Activated CD8-positive, alpha-beta T cell treated with anti-CD3 and anti-CD28 coated beads for 36 hours (primary cell): ENCODE data around the gene GIT2. TPM values are rescaled to one million over a fixed set of nuclear protein-coding genes. Genes with fewer than 3 reads are reported as not detected.

Experiments
- ATAC-seq: fragments of 200-7000 bp; cut with Tn5 transposase; one replicate; pipeline ENCODE4 v1.10.0; 2021; ENCODE audit warnings: mild to moderate bottlenecking, moderate library complexity
- CTCF ChIA-PET: fragments of 350-600 bp; sonication (Branson Sonifier 250); formaldehyde crosslinking; loops from one replicate; lab custom pipeline; 2021; ENCODE audit warnings: antibody characterized with exemption; lab: Charles Lee
- POLR2A ChIA-PET: fragments of 350-600 bp; sonication (Branson Sonifier 250); formaldehyde crosslinking; loops from one replicate; lab custom pipeline; 2021; ENCODE audit warnings: antibody characterized with exemption; lab: Charles Lee
- DNase-seq: peaks from one replicate; pipeline ENCODE4 v3.0.0-alpha.2; 2020
- H3K27ac Mint-ChIP-seq: one replicate; pipeline ENCODE4 v1.8.0; 2021; ENCODE audit warnings: mild to moderate bottlenecking, mixed read lengths
- H3K27me3 Mint-ChIP-seq: one replicate; pipeline ENCODE4 v1.8.0; 2021; ENCODE audit warnings: mixed read lengths
- H3K36me3 Mint-ChIP-seq: one replicate; pipeline ENCODE4 v1.8.0; 2021; ENCODE audit warnings: low read depth, mixed read lengths
- H3K4me1 Mint-ChIP-seq: one replicate; pipeline ENCODE4 v1.8.0; 2021; ENCODE audit warnings: low read depth, mixed read lengths
- H3K4me3 Mint-ChIP-seq: one replicate; pipeline ENCODE4 v1.8.0; 2021; ENCODE audit warnings: mild to moderate bottlenecking, moderate library complexity, mixed read lengths
- H3K9me3 Mint-ChIP-seq: one replicate; pipeline ENCODE4 v1.8.0; 2021; ENCODE audit warnings: mixed read lengths
- CTCF ChIP-seq: fragments of 200-600 bp; IDR thresholded peaks from one replicate; pipeline ENCODE4 v1.8.0; 2022; ENCODE audit warnings: antibody characterized with exemption, mild to moderate bottlenecking
- intact Hi-C: fragments of 100-400 bp; cut with micrococcal nuclease; formaldehyde crosslinking; loops from one replicate; pipeline ENCODE4 v1.10.0; 2022
- total RNA-seq, 2 experiments: library from RNA; stranded (reverse); gene quantifications; one replicate each; pipeline ENCODE4 v1.2.3, GENCODE V29; 2021

Gene GIT2
- total RNA-seq, 2 experiments from 2014 or later, result 49.2 to 49.6 TPM

DNA sequence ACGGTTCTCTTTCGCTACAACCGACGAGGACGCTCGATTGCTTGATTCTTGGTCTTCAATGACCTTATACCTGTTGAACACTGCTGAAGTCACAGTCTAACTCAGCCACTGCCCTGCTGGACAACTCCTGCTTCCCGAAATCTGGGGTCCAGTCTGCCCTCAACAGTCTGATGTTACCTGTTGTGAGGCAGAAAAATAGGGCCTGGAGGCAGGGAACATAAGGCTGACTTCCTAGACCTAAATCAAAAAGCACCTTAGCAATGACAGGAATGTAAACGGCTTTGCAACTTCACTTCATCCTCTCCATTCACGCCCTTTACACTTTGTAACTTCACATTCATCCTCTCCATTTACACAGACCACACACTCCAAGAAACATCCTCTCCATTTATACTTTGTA is 115.2 kb downstream of the GIT2 start:
- intact Hi-C loops, result loop anchor here (2.0 kb wide), 1 partner anchor 76 kb away; no protein-coding TSS in a partner anchor
- ATAC-seq, result no peak
- DNase-seq, result no peak
- Mint-ChIP-seq H3K4me1 (peaks cover 30% of the 10 kb centered on the region), H3K4me3 (peak overlapping the region; percentile 73), H3K9me3 (no peaks in the 10 kb centered on the region), H3K27me3 (no peaks in the 10 kb centered on the region), H3K27ac (peak overlapping the region; percentile 30), H3K36me3 (no peaks in the 10 kb centered on the region)
- CTCF ChIA-PET, result interaction anchor here (0.7 to 2.9 kb wide), 5 partner anchors 15 to 75 kb away, joined by 3 to 10 read pairs (median 3); partner anchors contain the start of gene TCHP
- POLR2A ChIA-PET, result no interaction called here
- TF ChIP-seq CTCF, result no peak

DNA sequence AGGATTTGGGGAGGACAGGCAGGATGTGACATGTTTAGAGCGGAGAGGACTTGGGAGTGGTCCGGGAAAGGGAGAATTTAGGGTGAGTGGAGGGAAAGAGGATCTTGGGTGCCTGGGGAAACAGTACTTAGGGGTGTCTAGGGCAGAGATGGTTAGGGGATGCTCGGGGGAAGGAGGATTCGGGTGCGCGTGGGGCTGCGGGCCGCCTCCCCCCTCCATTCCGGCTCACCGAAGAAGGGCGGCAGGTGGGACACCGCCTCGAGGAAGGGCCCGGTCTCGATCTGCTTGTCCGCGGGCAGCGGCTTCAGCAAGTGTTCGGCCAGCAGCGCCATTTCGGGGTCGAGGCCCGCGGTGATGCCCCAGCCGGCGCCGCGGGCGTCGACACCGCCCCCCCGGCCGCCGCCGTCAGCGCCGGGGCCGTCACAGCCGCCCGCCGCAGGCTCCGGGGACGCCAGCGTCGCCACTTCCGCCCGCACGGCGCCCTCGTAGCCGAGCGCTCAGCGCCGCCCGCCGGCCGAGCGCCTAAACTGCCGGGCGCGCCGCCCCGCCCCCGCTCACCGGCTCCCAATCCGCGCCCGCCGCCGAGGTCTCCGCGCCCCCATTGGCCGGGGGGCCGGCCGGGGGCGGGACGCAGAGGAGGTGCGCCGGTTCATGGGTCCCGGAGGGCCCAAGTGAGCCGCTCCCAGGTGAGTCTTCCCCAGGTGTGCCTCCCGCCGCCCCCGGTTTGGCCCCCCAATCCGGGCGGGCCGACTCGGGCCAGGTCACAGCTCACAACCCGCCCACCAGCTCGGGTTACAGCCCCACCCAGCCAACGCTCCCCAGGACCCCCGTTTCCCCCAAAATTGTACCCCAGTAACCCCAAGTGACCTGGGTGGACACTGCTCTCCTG is 115.9 kb downstream of the GIT2 start, which contains the start of gene GLTP:
Gene GLTP, minus strand, starts transcription at position 499 of the 889 bp plus-strand sequence. Its CDS starts 167 bp downstream, at position 332.
- intact Hi-C loops, result loop anchor here (2.0 kb wide), 1 partner anchor 75 kb away; no protein-coding TSS in a partner anchor
- peaks cover 33% of the 10 kb centered on the region for H3K4me1 Mint-ChIP-seq
- peak; percentile 34 for TF ChIP-seq CTCF
- POLR2A ChIA-PET, result no interaction called here
- CTCF ChIA-PET, result interaction anchor here (0.6 to 4.4 kb wide), 5 partner anchors 15 to 725 kb away, joined by 3 to 28 read pairs (median 3); partner anchors contain the start of gene TCHP
- peak within 1 kb of the TSS; percentile 96 for H3K4me3 Mint-ChIP-seq
- H3K27ac Mint-ChIP-seq, result peak within 1 kb of the TSS; percentile 87
- peak; percentile 85 for DNase-seq
- H3K36me3 Mint-ChIP-seq, result no peaks in the 10 kb centered on the region
- no peaks in the 10 kb centered on the region for H3K27me3 Mint-ChIP-seq
- H3K9me3 Mint-ChIP-seq, result no peaks in the 10 kb centered on the region
- ATAC-seq, result peak; percentile 98

Other genes with a start within 250 kb of the GIT2 start
- not detected for gene TRPV4, start 163.0 kb downstream of the GIT2 start, total RNA-seq
- gene GLTP, start 115.8 kb downstream of the GIT2 start, total RNA-seq, result 10 to 100 TPM; 19.9 to 21.2 TPM
- 10 to 100 TPM; 19.9 to 21.0 TPM for gene TCHP, start 96.1 kb downstream of the GIT2 start, total RNA-seq
- gene ANKRD13A, start 3.1 kb upstream of the GIT2 start, total RNA-seq, result 10 to 100 TPM; 33.4 to 37.5 TPM
- gene C12orf76, start 52.2 kb upstream of the GIT2 start, total RNA-seq, result 10 to 100 TPM in 1 of 2 experiments, 1 to 10 TPM in 1; 9.7 to 11.0 TPM
- gene IFT81, start 128.0 kb upstream of the GIT2 start, total RNA-seq, result 1 to 10 TPM; 1.8 to 2.8 TPM